GM12878 (cell line): ENCODE data around the gene CDH18. TPM values are rescaled to one million over a fixed set of nuclear protein-coding genes. Genes with fewer than 3 reads are reported as not detected.

Experiments used
- ATAC-seq: fragments of 200-7000 bp; cut with Tn5 transposase; 3 replicates; pipeline ENCODE4 v1.9.1; 2020; ENCODE audit warnings: mild to moderate bottlenecking, moderate library complexity
- BruUV-seq: library from RNA; stranded (reverse); fragments of 400-500 nt; replicated peaks from 2 replicates; lab custom pipeline; 2021; lab: Mats Ljungman, UMichigan
- CTCF ChIA-PET: fragments of 300-600 bp; sonication (Branson Sonifier 250); formaldehyde crosslinking; extraction: SDS; loops from one replicate; lab custom pipeline; 2021; ENCODE audit warnings: inconsistent platforms; lab: Yijun Ruan, JAX
- POLR2A ChIA-PET: fragments of 350-600 bp; formaldehyde crosslinking; extraction: SDS; loops from one replicate; lab custom pipeline; 2021; ENCODE audit warnings: inconsistent platforms; lab: Charles Lee
- RAD21 ChIA-PET: fragments of 300-600 bp; sonication (Branson Sonifier 250); formaldehyde crosslinking; loops from one replicate; lab custom pipeline; 2023; ENCODE audit warnings: antibody characterized with exemption; ENCODE audit not compliant: unreplicated experiment; lab: Charles Lee
- SMC1A ChIA-PET: fragments of 300-600 bp; sonication (Branson Sonifier 250); formaldehyde crosslinking; loops from one replicate; lab custom pipeline; 2023; ENCODE audit not compliant: unreplicated experiment, uncharacterized antibody; lab: Charles Lee
- DNase-seq: peaks from one replicate; pipeline ENCODE4 v3.0.0-alpha.2; 2011; ENCODE audit warnings: low read depth, low spot score
- FAIRE-seq: peaks from 3 replicates; lab custom pipeline; 2011; peaks lifted over from hg19 to GRCh38; lab: Jason Lieb, UNC
- H2AFZ ChIP-seq: 2 replicates; pipeline ENCODE4 v1.6.0; 2011; ENCODE audit warnings: low read depth, low read length, control low read depth; ENCODE audit not compliant: control insufficient read depth
- H3K27ac ChIP-seq: 2 replicates; pipeline ENCODE4 v1.5.1; 2011; ENCODE audit warnings: control low read depth; ENCODE audit not compliant: control insufficient read depth, insufficient read depth
- H3K27me3 ChIP-seq, 2 experiments: replicated peaks in 1 of 2; 2 replicates each; pipeline versions ENCODE4 v1.6.0 to v1.6.1; 2011; ENCODE audit warnings: low read length in 1 of 2; ENCODE audit not compliant: control insufficient read depth in 2 of 2, insufficient read depth in 2 of 2
- H3K36me3 ChIP-seq, 2 experiments: 2 replicates each; pipeline ENCODE4 v1.5.1; 2011; ENCODE audit warnings: low read length in 1 of 2; ENCODE audit not compliant: control insufficient read depth in 2 of 2, insufficient read depth in 2 of 2
- H3K4me1 ChIP-seq: 2 replicates; pipeline ENCODE4 v1.6.1; 2011; ENCODE audit warnings: mild to moderate bottlenecking, low read length, moderate library complexity, mixed read lengths; ENCODE audit not compliant: control insufficient read depth, insufficient read depth
- H3K4me2 ChIP-seq: 2 replicates; pipeline ENCODE4 v1.6.0; 2011; ENCODE audit warnings: control low read depth; ENCODE audit not compliant: control insufficient read depth, insufficient read depth
- H3K4me3 ChIP-seq: fragments of 200-600 bp; sonication (generic); 2 replicates; pipeline ENCODE4 v1.5.1; 2016
- H3K79me2 ChIP-seq: 2 replicates; pipeline ENCODE4 v1.6.0; 2011; ENCODE audit warnings: low read length; ENCODE audit not compliant: control insufficient read depth, insufficient read depth
- H3K9ac ChIP-seq: 2 replicates; pipeline ENCODE4 v1.8.0; 2011; ENCODE audit warnings: low read length, control low read depth, mixed read lengths; ENCODE audit not compliant: control insufficient read depth, insufficient read depth
- H3K9me3 ChIP-seq: replicated peaks from 3 replicates; pipeline ENCODE4 v1.5.1; 2011; ENCODE audit warnings: mild to moderate bottlenecking, low read length; ENCODE audit not compliant: control insufficient read depth, insufficient read depth
- H4K20me1 ChIP-seq: 2 replicates; pipeline ENCODE4 v1.6.0; 2011; ENCODE audit not compliant: control insufficient read depth, insufficient read depth
- BACH1 ChIP-seq: fragments of 450-650 bp; IDR thresholded peaks from 2 replicates; pipeline ENCODE4 v1.6.1; 2017; ENCODE audit warnings: mild to moderate bottlenecking, borderline replicate concordance
- BCL11A ChIP-seq: IDR thresholded peaks from 2 replicates; pipeline ENCODE4 v1.6.1; 2011; ENCODE audit warnings: low read depth, low read length
- E2F4 ChIP-seq: IDR thresholded peaks from 2 replicates; pipeline ENCODE4 v1.6.1; 2012; ENCODE audit warnings: low read depth, low read length, improper control_type of control experiment
- GATAD2B ChIP-seq: fragments of 450-650 bp; conservative IDR thresholded peaks from 2 replicates; pipeline ENCODE4 v1.6.1; 2017; ENCODE audit warnings: low read depth, mild to moderate bottlenecking, moderate library complexity
- IKZF2 ChIP-seq, 2 experiments: fragments of 450-650 bp; IDR thresholded peaks; 2 replicates each; pipeline ENCODE4 v1.6.1; 2017; ENCODE audit warnings: mild to moderate bottlenecking in 2 of 2, moderate library complexity in 2 of 2
- IRF3 ChIP-seq: fragments of 450-650 bp; IDR thresholded peaks from 2 replicates; pipeline ENCODE4 v1.6.1; 2014; ENCODE audit warnings: mild to moderate bottlenecking
- MYB ChIP-seq: fragments of 150-350 bp; IDR thresholded peaks from 2 replicates; pipeline ENCODE4 v1.6.1; 2014; ENCODE audit warnings: mild to moderate bottlenecking, low read depth, low read length, borderline replicate concordance
- MYC ChIP-seq: IDR thresholded peaks from 2 replicates; pipeline ENCODE4 v1.6.1; 2011; ENCODE audit warnings: mild to moderate bottlenecking, low read length, moderate library complexity, inconsistent platforms; ENCODE audit not compliant: insufficient read depth, insufficient replicate concordance, insufficient read length, severe bottlenecking
- NBN ChIP-seq: fragments of 450-650 bp; IDR thresholded peaks from 2 replicates; pipeline ENCODE4 v1.6.1; 2016
- NFIC ChIP-seq: IDR thresholded peaks from 2 replicates; pipeline ENCODE4 v1.6.1; 2012; ENCODE audit warnings: low read depth, mild to moderate bottlenecking, inconsistent platforms, low read length, moderate library complexity
- RAD21 ChIP-seq: IDR thresholded peaks from 2 replicates; pipeline ENCODE4 v1.6.1; 2011; ENCODE audit warnings: mild to moderate bottlenecking, low read depth, low read length, moderate library complexity; ENCODE audit not compliant: insufficient read depth
- STAT3 ChIP-seq: IDR thresholded peaks from 2 replicates; pipeline ENCODE4 v1.6.1; 2011; ENCODE audit warnings: low read depth, low read length, improper control_type of control experiment
- SUPT20H ChIP-seq: IDR thresholded peaks from 2 replicates; pipeline ENCODE4 v1.6.1; 2011; ENCODE audit warnings: low read depth, mild to moderate bottlenecking, low read length, moderate library complexity, borderline replicate concordance; ENCODE audit not compliant: control insufficient read depth
- ZNF622 ChIP-seq: fragments of 450-650 bp; IDR thresholded peaks from 2 replicates; pipeline ENCODE4 v1.6.1; 2017; ENCODE audit warnings: mild to moderate bottlenecking, inconsistent platforms
- WGBS: methylation state at CpG from one replicate; pipeline ENCODE4 v1.1.6; 2016; ENCODE audit warnings: low lambda C conversion rate; ENCODE audit not compliant: insufficient replicate concordance, insufficient coverage; ENCODE audit errors: missing lambda C conversion rate; 5-methylcytosine and 5-hydroxymethylcytosine counted together
- in situ Hi-C: fragments of 300-500 bp; cut with MboI; formaldehyde crosslinking; loops from 9 replicates; pipeline ENCODE4 v1.14.3; 2018; ENCODE audit warnings: mixed read lengths
- intact Hi-C: fragments of 100-400 bp; cut with micrococcal nuclease; formaldehyde crosslinking; loops from one replicate; pipeline ENCODE4 v1.14.2; 2022; ENCODE audit not compliant: unreplicated experiment
- polyA plus RNA-seq, 11 experiments: library from polyadenylated mRNA; depleted of rRNA in 4 of 11; unstranded in 6 of 11; stranded (reverse) in 5 of 11; fragments of >200 nt; fragmentation: Nextera tagmentation in 4 of 11; fragmentation: Illumina TruSeq in 1 of 11; extraction: Ambion mirVana in 4 of 11; extraction: Trizol in 1 of 11; gene quantifications; 1 replicate in 1 of 11; 2 replicates in 10 of 11; pipeline versions ENCODE4 v1.2.1 to v1.2.3, GENCODE V29; 2011 to 2016; ENCODE audit warnings: inconsistent platforms in 2 of 11, missing spikeins in 2 of 11, low read depth in 1 of 11
- total RNA-seq, 4 experiments: library from RNA; depleted of rRNA in 3 of 4; stranded (reverse); fragments of >200 nt in 3 of 4; fragmentation: Illumina TruSeq in 1 of 4; extraction: Trizol in 1 of 4; gene quantifications; 2 replicates each; pipeline versions ENCODE4 v1.2.1 to v1.2.3, GENCODE V29; 2013 to 2021
- TF ChIP-seq, protein P1 (sequence below): IDR thresholded peaks from 2 replicates; pipeline ENCODE4 v1.6.1; 2011; ENCODE audit warnings: borderline replicate concordance, low read depth, mild to moderate bottlenecking, moderate library complexity, low read length; ENCODE audit not compliant: insufficient read depth, poor library complexity, severe bottlenecking
- TF ChIP-seq, protein P2 (sequence below): fragments of 150-350 bp; IDR thresholded peaks from 2 replicates; pipeline ENCODE4 v1.6.1; 2016; ENCODE audit warnings: low read depth, low read length

The CDH18 gene
- total and polyA plus RNA-seq, 10 of the 15 experiments (the other 5 are each of a cell fraction or from before 2014, with no cell fraction given): 0.41 TPM; not detected in 9

DNA sequence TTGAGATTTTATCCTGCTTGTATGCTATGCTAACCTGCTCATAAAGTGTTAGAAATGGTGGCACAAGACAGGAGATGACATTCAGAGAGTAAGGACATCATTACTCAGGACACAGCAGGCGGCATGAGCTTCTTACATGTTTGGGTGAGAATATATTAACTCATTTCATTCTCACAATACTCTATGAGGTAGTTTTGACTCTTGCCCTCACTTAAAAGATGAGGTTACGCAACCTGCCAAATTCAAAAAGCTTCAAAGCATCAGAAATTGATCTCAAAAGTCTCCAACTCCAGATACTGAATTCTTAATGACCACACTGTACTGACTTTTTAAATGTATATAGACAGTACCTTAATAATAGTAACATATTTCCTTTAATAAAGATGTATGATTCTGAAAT lies 60.8 kb downstream of the CDH18 start:
- Histone ChIP-seq H3K4me3 (no peak overlapping the region), H4K20me1 (no peaks in the 10 kb centered on the region), H2AFZ (no peak overlapping the region), H3K79me2 (no peaks in the 10 kb centered on the region), H3K4me1 (no peaks in the 10 kb centered on the region), H3K27ac (no peak overlapping the region), H3K36me3 (no peaks in the 10 kb centered on the region), H3K27me3 (no peaks in the 10 kb centered on the region), H3K9me3 (no peaks in the 10 kb centered on the region), H3K9ac (no peak overlapping the region), H3K4me2 (no peak overlapping the region)
- RAD21 ChIA-PET: no interaction called here
- no peak for FAIRE-seq
- no peak for ATAC-seq
- intact Hi-C loops: no loop called here
- POLR2A ChIA-PET: interaction anchor here (0.5 kb wide), 1 partner anchor 106 kb away, joined by 7 read pairs; no protein-coding TSS in a partner anchor
- SMC1A ChIA-PET: interaction anchor here (1.2 kb wide), 1 partner anchor 9 kb away, joined by 5 read pairs; no protein-coding TSS in a partner anchor
- CTCF ChIA-PET: no interaction called here
- BruUV-seq: no TSS peak
- WGBS: 2% methylated on average over 2 of the region's 2 CpGs
- DNase-seq: no peak
- in situ Hi-C loops: no loop called here
- TF ChIP-seq BACH1 (no peak), NFIC (no peak), SUPT20H (no peak), MYB (no peak), NBN (no peak), IKZF2 (IDR thresholded peaks at IDR 0.05) (no peak), BCL11A (no peak), E2F4 (no peak), ZNF622 (no peak), GATAD2B (no peak), MYC (no peak), IRF3 (no peak), STAT3 (no peak), RAD21 (no peak)
- TF ChIP-seq, protein P1, sequence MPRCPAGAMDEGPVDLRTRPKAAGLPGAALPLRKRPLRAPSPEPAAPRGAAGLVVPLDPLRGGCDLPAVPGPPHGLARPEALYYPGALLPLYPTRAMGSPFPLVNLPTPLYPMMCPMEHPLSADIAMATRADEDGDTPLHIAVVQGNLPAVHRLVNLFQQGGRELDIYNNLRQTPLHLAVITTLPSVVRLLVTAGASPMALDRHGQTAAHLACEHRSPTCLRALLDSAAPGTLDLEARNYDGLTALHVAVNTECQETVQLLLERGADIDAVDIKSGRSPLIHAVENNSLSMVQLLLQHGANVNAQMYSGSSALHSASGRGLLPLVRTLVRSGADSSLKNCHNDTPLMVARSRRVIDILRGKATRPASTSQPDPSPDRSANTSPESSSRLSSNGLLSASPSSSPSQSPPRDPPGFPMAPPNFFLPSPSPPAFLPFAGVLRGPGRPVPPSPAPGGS: no peak
- TF ChIP-seq, protein P2, sequence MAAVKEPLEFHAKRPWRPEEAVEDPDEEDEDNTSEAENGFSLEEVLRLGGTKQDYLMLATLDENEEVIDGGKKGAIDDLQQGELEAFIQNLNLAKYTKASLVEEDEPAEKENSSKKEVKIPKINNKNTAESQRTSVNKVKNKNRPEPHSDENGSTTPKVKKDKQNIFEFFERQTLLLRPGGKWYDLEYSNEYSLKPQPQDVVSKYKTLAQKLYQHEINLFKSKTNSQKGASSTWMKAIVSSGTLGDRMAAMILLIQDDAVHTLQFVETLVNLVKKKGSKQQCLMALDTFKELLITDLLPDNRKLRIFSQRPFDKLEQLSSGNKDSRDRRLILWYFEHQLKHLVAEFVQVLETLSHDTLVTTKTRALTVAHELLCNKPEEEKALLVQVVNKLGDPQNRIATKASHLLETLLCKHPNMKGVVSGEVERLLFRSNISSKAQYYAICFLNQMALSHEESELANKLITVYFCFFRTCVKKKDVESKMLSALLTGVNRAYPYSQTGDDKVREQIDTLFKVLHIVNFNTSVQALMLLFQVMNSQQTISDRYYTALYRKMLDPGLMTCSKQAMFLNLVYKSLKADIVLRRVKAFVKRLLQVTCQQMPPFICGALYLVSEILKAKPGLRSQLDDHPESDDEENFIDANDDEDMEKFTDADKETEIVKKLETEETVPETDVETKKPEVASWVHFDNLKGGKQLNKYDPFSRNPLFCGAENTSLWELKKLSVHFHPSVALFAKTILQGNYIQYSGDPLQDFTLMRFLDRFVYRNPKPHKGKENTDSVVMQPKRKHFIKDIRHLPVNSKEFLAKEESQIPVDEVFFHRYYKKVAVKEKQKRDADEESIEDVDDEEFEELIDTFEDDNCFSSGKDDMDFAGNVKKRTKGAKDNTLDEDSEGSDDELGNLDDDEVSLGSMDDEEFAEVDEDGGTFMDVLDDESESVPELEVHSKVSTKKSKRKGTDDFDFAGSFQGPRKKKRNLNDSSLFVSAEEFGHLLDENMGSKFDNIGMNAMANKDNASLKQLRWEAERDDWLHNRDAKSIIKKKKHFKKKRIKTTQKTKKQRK: no peak
